ENCODE data around the gene KRT82. TPM values are rescaled to one million over a fixed set of nuclear protein-coding genes. Genes with fewer than 3 reads are reported as not detected.
"Not testable (repeated sequence)": the region's sequence is repeated elsewhere in the genome, so short reads cannot be mapped to it uniquely, and the experiment has no call there.

Gene KRT82
- not detected for total RNA-seq

DNA sequence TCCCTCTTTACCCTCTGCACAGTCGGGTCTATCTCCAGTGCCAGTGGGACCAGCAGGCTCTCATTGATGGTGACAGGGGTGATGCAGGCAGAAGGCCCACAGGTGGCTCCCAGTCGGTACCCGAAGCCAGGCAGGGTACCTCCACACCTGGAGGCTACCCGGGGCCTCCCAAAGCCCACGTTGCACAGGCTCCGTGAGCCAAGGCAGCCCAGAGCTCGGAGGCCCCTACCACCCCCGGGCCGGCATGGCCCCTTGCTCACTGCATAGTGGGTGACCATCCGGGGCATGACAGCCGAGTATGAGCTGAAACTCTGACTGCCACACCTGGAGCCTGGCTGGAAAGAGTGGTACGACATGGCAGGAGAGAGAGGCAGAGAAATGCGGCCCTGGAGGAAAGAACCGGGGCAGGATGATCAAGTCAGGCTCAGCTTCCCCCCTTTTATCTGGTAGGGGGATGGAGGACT lies at the start of gene KRT82:
TSS of gene KRT82 (minus strand) at position 414 of the 464 bp plus-strand sequence. CDS start at position 356, 58 bp downstream.
- CTCF ChIA-PET: no interaction called here
- Mint-ChIP-seq H3K27ac (no peak within 1 kb of the TSS), H3K9me3 (ENCODE audit: insufficient read depth) (no peaks in the 10 kb centered on the region), H3K4me1 (ENCODE audit: low read depth) (no peaks in the 10 kb centered on the region), H3K27me3 (ENCODE audit: low read depth) (peaks cover 4% of the 10 kb centered on the region), H3K4me3 (no peak within 1 kb of the TSS), H3K36me3 (ENCODE audit: low read depth) (no peaks in the 10 kb centered on the region)
- DNase-seq: no peak
- POLR2A ChIA-PET: no interaction called here
- no peak for ATAC-seq

DNA sequence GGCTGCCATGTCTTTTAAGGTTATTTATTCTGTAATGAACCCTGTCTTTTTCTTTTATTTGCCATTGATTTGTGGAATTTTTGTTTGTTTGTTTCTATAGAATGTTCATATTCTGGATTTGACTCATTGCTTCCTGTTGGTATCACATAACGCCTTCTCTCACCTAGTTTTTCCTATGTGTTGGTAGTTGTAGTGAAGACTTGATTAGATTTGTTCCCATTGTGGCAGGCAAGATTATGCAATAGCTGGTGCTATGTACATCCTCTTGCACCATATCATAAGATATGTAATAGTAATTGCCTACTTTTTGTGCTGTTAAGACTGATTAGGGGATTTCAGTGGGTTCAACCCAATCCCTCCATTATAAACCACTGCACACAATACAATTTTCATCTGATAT lies 49.7 kb upstream of the KRT82 start:
- ATAC-seq (no peak), DNase-seq (no peak)
- POLR2A ChIA-PET: no interaction called here
- H3K9me3 Mint-ChIP-seq (ENCODE audit: insufficient read depth): no peaks in the 10 kb centered on the region
- no peak overlapping the region for H3K4me3 Mint-ChIP-seq
- H3K27ac Mint-ChIP-seq: no peak overlapping the region
- H3K36me3 Mint-ChIP-seq (ENCODE audit: low read depth): no peaks in the 10 kb centered on the region
- peaks cover 7% of the 10 kb centered on the region for H3K4me1 Mint-ChIP-seq (ENCODE audit: low read depth)
- CTCF ChIA-PET: no interaction called here
- peaks cover 34% of the 10 kb centered on the region for H3K27me3 Mint-ChIP-seq (ENCODE audit: low read depth)

DNA sequence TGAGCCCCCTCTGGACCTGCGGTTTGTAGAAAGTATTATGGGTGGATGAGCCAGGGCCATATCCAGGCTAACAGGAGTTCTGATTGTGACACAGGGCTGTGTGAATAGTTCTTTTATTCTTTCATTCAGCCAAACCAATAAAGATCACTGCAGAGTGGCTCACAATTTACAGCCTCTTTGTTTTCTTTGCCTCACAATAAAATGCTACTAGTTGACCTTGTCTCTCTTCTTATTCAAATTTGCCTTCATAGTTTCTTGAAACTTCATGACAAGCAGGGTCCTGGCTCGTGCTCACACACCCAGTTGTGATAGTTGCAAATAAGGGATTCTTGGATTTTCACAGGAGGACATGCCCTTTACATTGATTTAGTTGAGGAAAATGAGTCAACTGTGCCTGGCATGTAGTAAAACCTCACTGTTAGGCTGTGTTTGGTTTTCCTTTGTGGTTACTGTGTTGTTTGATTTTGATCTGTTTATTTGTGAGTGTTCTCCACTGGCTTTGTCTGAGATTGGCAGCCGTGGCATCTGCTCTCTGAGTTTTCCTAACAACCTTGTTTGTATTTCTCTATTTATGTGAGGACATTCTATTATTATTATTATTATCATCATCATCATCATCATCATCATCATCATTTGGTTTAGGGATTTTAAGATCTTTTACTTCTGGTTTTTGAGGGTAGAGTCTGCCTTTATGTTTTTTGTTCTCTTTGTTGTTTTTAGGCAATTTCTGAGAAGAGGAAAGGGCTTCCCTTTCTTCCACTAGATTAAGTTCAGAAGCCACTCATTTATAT lies 48.5 kb upstream of the KRT82 start:
- ChIA-PET POLR2A (no interaction called here), CTCF (no interaction called here)
- no peak for ATAC-seq
- Mint-ChIP-seq H3K9me3 (ENCODE audit: insufficient read depth) (no peaks in the 10 kb centered on the region), H3K4me3 (no peak overlapping the region), H3K4me1 (ENCODE audit: low read depth) (peaks cover 7% of the 10 kb centered on the region), H3K27me3 (ENCODE audit: low read depth) (peaks cover 29% of the 10 kb centered on the region), H3K36me3 (ENCODE audit: low read depth) (no peaks in the 10 kb centered on the region), H3K27ac (no peak overlapping the region)
- DNase-seq: no peak

GRCh38 chr12:52452101-52452500 lies 46.0 kb upstream of the KRT82 start, which contains the start of gene KRT6B:
TSS of gene KRT6B (minus strand) at chr12:52452146. CDS start at chr12:52452078, 68 bp downstream.
- Mint-ChIP-seq H3K27me3 (ENCODE audit: low read depth) (peaks cover 21% of the 10 kb centered on the region), H3K9me3 (ENCODE audit: insufficient read depth) (no peaks in the 10 kb centered on the region), H3K4me3 (no peak within 1 kb of the TSS), H3K36me3 (ENCODE audit: low read depth) (no peaks in the 10 kb centered on the region), H3K27ac (no peak within 1 kb of the TSS), H3K4me1 (ENCODE audit: low read depth) (peaks cover 13% of the 10 kb centered on the region)
- DNase-seq (no peak), ATAC-seq (no peak)
- ChIA-PET CTCF (no interaction called here), POLR2A (no interaction called here)

- H3K36me3 Mint-ChIP-seq (ENCODE audit: low read depth): no peaks in the 10 kb centered on the region
- no peak overlapping the region for H3K27ac Mint-ChIP-seq
- CTCF ChIA-PET: interaction anchor here (1.5 kb wide), 1 partner anchor 60 kb away, joined by 3 read pairs; no protein-coding TSS in a partner anchor
- H3K27me3 Mint-ChIP-seq (ENCODE audit: low read depth): peaks cover 22% of the 10 kb centered on the region
- H3K4me1 Mint-ChIP-seq (ENCODE audit: low read depth): peaks cover 10% of the 10 kb centered on the region
- no peak for ATAC-seq
- H3K4me3 Mint-ChIP-seq: no peak overlapping the region
- H3K9me3 Mint-ChIP-seq (ENCODE audit: insufficient read depth): no peaks in the 10 kb centered on the region
- POLR2A ChIA-PET: no interaction called here
- no peak for DNase-seq
These were observed 42.1 kb upstream of the KRT82 start for GRCh38 chr12:52448228-52448627.

DNA sequence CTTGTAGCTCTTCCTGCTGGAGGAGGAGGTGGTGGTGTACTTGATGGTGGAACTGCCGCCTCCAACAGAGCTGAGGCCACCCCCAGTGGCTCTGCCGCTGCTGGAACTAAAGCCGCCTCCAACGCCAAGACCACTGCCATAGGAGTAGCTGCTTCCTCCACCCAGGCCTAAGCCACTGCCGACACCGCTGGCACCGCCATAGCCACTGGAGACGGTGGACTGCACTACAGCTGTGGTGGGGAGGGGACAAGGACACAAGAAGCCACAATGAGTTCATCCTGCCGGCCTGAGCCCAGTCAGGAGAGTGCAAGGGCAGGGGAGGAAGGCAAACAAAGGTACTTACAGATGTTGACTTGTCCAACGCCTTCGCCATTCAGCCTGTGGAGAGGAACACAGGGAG lies 41.1 kb upstream of the KRT82 start:
- H3K27ac Mint-ChIP-seq; H3K4me3 Mint-ChIP-seq; DNase-seq; POLR2A ChIA-PET; ATAC-seq; H3K36me3 Mint-ChIP-seq (ENCODE audit: low read depth); H3K9me3 Mint-ChIP-seq (ENCODE audit: insufficient read depth): not testable (repeated sequence)
- CTCF ChIA-PET: interaction anchor here (1.5 kb wide), 1 partner anchor 61 kb away, joined by 3 read pairs; no protein-coding TSS in a partner anchor
- Mint-ChIP-seq H3K4me1 (ENCODE audit: low read depth) (peaks cover 10% of the 10 kb centered on the region), H3K27me3 (ENCODE audit: low read depth) (peaks cover 27% of the 10 kb centered on the region)

DNA sequence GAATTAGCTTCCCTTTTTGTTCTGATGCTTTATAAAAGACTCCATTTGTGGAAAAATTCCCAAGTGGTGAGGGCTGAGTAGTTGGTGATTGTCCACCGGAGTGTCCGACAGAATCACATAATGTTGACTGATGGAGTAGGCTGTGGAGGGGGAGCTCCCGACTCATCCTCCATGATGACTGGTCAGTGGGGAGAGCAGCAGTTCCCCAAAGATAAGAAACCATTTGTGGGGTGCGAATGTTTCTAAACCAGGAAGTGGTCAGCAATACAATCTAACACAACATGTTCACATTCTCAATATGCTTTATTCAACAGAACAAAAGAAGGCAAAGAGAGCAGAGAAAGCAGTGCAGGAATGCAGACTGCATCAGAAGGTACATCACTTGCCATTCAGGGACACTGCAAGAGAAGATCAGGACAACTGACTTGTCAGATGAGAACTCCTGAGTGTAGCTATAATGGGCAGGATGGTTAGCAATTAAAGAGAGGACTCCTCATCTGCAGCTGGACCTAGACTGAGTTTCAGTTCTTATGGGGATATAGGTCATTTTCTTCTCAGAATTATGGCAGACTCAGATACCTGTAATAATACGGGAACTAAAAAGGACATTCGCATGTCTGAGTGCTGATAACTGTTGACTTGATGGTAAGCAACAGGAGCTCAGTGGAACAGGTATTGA lies 40.4 kb upstream of the KRT82 start:
- peaks cover 10% of the 10 kb centered on the region for H3K4me1 Mint-ChIP-seq (ENCODE audit: low read depth)
- CTCF ChIA-PET: interaction anchor here (1.5 kb wide), 1 partner anchor 61 kb away, joined by 3 read pairs; no protein-coding TSS in a partner anchor
- ATAC-seq (no peak), DNase-seq (no peak)
- H3K27me3 Mint-ChIP-seq (ENCODE audit: low read depth): peaks cover 31% of the 10 kb centered on the region
- POLR2A ChIA-PET: no interaction called here
- no peak overlapping the region for H3K4me3 Mint-ChIP-seq
- H3K36me3 Mint-ChIP-seq (ENCODE audit: low read depth): no peaks in the 10 kb centered on the region
- H3K9me3 Mint-ChIP-seq (ENCODE audit: insufficient read depth): no peaks in the 10 kb centered on the region
- H3K27ac Mint-ChIP-seq: no peak overlapping the region

GRCh38 chr12:52445876-52446275 lies 39.7 kb upstream of the KRT82 start:
- Mint-ChIP-seq H3K4me1 (ENCODE audit: low read depth) (peaks cover 10% of the 10 kb centered on the region), H3K9me3 (ENCODE audit: insufficient read depth) (no peaks in the 10 kb centered on the region), H3K27me3 (ENCODE audit: low read depth) (peaks cover 34% of the 10 kb centered on the region), H3K4me3 (no peak overlapping the region), H3K27ac (no peak overlapping the region), H3K36me3 (ENCODE audit: low read depth) (no peaks in the 10 kb centered on the region)
- DNase-seq (no peak), ATAC-seq (no peak)
- ChIA-PET CTCF (no interaction called here), POLR2A (no interaction called here)

DNA sequence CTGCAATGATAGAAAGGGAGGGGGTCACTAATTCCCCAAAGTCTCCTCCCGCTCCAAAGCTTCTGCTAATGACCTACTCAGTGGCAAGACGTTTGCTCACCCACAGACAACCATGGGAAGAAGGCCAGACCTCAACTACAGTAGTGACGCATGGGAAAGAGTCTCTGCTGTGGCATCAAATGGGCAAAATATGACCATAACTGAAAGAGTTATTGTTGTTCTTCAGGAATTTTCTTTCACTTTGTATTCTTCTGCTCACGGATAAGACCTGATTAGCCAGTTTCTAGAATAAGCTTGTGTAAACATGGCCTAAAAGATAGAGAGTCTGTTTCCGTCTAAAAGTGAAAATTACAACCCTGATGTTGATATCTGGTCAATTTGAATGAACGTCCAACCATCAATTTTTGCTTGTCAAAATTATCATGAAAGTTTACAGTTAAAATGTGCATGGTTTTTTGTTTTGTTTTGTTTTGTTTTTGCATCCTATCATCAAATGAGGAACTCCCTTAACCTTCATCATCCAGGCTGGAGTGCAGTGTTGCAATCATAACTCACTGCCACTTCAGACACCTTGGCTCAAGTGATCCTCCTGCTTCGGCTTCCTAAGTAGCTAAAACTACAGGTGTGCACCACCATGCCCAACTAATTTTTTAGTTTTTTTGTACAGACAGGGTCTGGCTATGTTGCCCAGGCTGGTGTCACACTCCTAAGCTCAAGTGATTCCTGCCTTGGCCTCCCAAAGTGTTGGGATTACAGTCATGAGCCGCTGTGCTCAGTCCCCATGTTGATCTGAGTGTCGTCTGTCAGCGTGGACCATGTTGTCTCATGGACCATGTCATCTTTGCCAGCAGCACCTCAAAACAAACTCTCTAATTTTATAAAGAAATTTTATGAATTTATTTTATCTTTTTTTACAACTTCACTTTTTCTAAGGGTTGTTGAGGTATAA lies 38.8 kb upstream of the KRT82 start:
- ATAC-seq (no peak), DNase-seq (no peak)
- Mint-ChIP-seq H3K36me3 (ENCODE audit: low read depth) (no peaks in the 10 kb centered on the region), H3K4me3 (no peak overlapping the region), H3K4me1 (ENCODE audit: low read depth) (peaks cover 10% of the 10 kb centered on the region), H3K27ac (no peak overlapping the region), H3K9me3 (ENCODE audit: insufficient read depth) (no peaks in the 10 kb centered on the region), H3K27me3 (ENCODE audit: low read depth) (peaks cover 34% of the 10 kb centered on the region)
- POLR2A ChIA-PET: interaction anchor here (0.7 kb wide), 1 partner anchor 434 kb away, joined by 3 read pairs; no protein-coding TSS in a partner anchor
- CTCF ChIA-PET: no interaction called here

DNA sequence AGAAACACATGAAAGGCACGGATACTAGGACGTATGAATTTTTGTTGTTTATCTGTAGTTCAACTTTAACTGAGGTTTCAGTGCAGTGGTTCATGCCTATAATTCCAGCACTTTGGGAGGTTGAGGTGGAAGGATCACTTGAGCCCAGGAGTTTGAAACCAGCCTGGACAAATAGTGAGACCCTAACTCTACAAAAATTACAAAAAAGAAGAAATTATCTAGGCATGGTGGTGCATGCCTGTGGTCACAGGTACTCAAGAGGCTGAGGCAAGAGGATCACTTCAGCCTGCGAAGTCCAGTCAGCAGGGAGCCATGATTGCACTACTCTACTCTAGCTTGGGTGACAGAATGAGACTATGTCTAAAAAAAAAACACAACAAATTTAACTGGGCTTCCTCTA lies 37.8 kb upstream of the KRT82 start:
- Mint-ChIP-seq H3K36me3 (ENCODE audit: low read depth) (no peaks in the 10 kb centered on the region), H3K27me3 (ENCODE audit: low read depth) (peaks cover 33% of the 10 kb centered on the region), H3K9me3 (ENCODE audit: insufficient read depth) (no peaks in the 10 kb centered on the region), H3K4me1 (ENCODE audit: low read depth) (peaks cover 10% of the 10 kb centered on the region), H3K4me3 (no peak overlapping the region), H3K27ac (no peak overlapping the region)
- DNase-seq: no peak
- ChIA-PET CTCF (no interaction called here), POLR2A (no interaction called here)
- no peak for ATAC-seq

GRCh38 chr12:52442600-52443061 lies 36.5 kb upstream of the KRT82 start:
- CTCF ChIA-PET: no interaction called here
- Mint-ChIP-seq H3K36me3 (ENCODE audit: low read depth) (no peaks in the 10 kb centered on the region), H3K27ac (no peak overlapping the region), H3K4me1 (ENCODE audit: low read depth) (peaks cover 5% of the 10 kb centered on the region), H3K4me3 (no peak overlapping the region), H3K9me3 (ENCODE audit: insufficient read depth) (no peaks in the 10 kb centered on the region), H3K27me3 (ENCODE audit: low read depth) (peaks cover 32% of the 10 kb centered on the region)
- ATAC-seq: no peak
- POLR2A ChIA-PET: no interaction called here
- no peak for DNase-seq
